Measurements from ENCODE around the gene TMEM236. TPM values are rescaled to one million over a fixed set of nuclear protein-coding genes. Genes with fewer than 3 reads are reported as not detected.

The TMEM236 gene
- total and polyA plus RNA-seq, 2 of the 4 experiments (the other 2 are of a cell fraction) = not detected

GRCh38 chr10:17737027-17737965, 14.7 kb upstream of the TMEM236 start:
- DNase-seq (peak; percentile 55), ATAC-seq (ENCODE audit: low read depth) (peak; percentile 62)
- WGBS, 2 experiments (ENCODE audit: extremely low coverage in 2 of 2, insufficient read length in 1 of 2) = 81% methylated on average over 4 of the region's 12 CpGs; no CpG with 5 or more reads in 1 of the 2 experiments
- Histone ChIP-seq H2AK5ac (ENCODE audit: low read depth, low read length) (peak overlapping the region; percentile 21; the same call in 1 of the 2 replicates), H2BK20ac (ENCODE audit: low read depth, low read length) (no peak overlapping the region), H3K9ac (ENCODE audit: low read depth, low read length) (no peak overlapping the region), H3K36me3 (ENCODE audit: control insufficient read depth, insufficient read depth, low read length) (no peaks in the 10 kb centered on the region), H3K4ac (ENCODE audit: low read depth, low read length) (no peak overlapping the region), H3K27me3 (ENCODE audit: control insufficient read depth, insufficient read depth, low read length) (no peaks in the 10 kb centered on the region), H3K4me1 (ENCODE audit: control insufficient read depth, insufficient read depth, low read length) (no peaks in the 10 kb centered on the region), H4K8ac (ENCODE audit: low read depth in 2 of 2, low read length in 2 of 2) (no peak overlapping the region), H3K9me3 (ENCODE audit: control insufficient read depth, insufficient read depth, low read length) (no peaks in the 10 kb centered on the region), H3K4me2 (ENCODE audit: low read depth, low read length) (no peak overlapping the region), H3K9me1 (ENCODE audit: insufficient read depth, low read length) (no peaks in the 10 kb centered on the region), H2BK5ac (ENCODE audit: low read depth, low read length, poor library complexity, severe bottlenecking) (no peak overlapping the region), H2BK15ac (ENCODE audit: low read depth, low read length) (no peak overlapping the region), H4K20me1 (ENCODE audit: insufficient read depth, low read length) (no peaks in the 10 kb centered on the region), H2BK120ac (ENCODE audit: low read depth, low read length) (no peak overlapping the region), H4K91ac (ENCODE audit: insufficient read depth, low read depth, low read length) (no peak overlapping the region), H2AFZ (replicated peaks; ENCODE audit: low read length, poor library complexity) (peak overlapping the region; percentile 52), H3K56ac (ENCODE audit: extremely low read depth, insufficient read depth, low read length) (no peak overlapping the region), H3K23ac (ENCODE audit: low read depth, low read length) (no peak overlapping the region), H2AK9ac (replicated peaks; ENCODE audit: low read depth, low read length, poor library complexity) (peak overlapping the region; percentile 11), H3K27ac (ENCODE audit: insufficient read depth, low read length) (no peak overlapping the region), H3K18ac (ENCODE audit: low read depth, low read length) (no peak overlapping the region), H3K4me3 (ENCODE audit: insufficient read depth, low read depth, low read length) (no peak overlapping the region), H4K5ac (ENCODE audit: low read depth, low read length) (no peak overlapping the region), H3K79me1 (ENCODE audit: low read depth in 1 of 2, low read length in 2 of 2) (no peaks in the 10 kb centered on the region), H3K14ac (replicated peaks; ENCODE audit: low read depth, low read length) (no peak overlapping the region)
- intact Hi-C loops (cut with micrococcal nuclease) = loop anchor here (2.0 to 5.0 kb wide), 2 partner anchors 480 to 500 kb away; no protein-coding TSS in a partner anchor
- TF ChIP-seq USF2 (IDR thresholded peaks at IDR 0.05; ENCODE audit: low read depth, low read length) = no peak
- TF ChIP-seq MXI1 (IDR thresholded peaks at IDR 0.05; ENCODE audit: borderline replicate concordance, low read depth, low read length) = no peak
- TF ChIP-seq POLR2A (IDR thresholded peaks at IDR 0.05; ENCODE audit: low read depth, low read length) = no peak
- no peak for TF ChIP-seq FOS (IDR thresholded peaks at IDR 0.05; ENCODE audit: low read depth, low read length)
- TF ChIP-seq RFX5 (IDR thresholded peaks at IDR 0.05; ENCODE audit: low read depth, low read length) = no peak
- TF ChIP-seq MAZ (IDR thresholded peaks at IDR 0.05; ENCODE audit: borderline replicate concordance, low read depth, low read length) = no peak
- peak; percentile 42 for TF ChIP-seq RAD21 (IDR thresholded peaks at IDR 0.05; ENCODE audit: low read length)
- peak; percentile 63 for TF ChIP-seq CTCF (conservative IDR thresholded peaks at IDR 0.05; ENCODE audit: low read depth, low read length)
- TF ChIP-seq SMC3 (IDR thresholded peaks at IDR 0.05; ENCODE audit: low read depth, low read length) = peak; percentile 39
- CTCF ChIA-PET = interaction anchor here (0.6 to 1.2 kb wide), 4 partner anchors 9 to 489 kb away, joined by 3 to 4 read pairs (median 4); no protein-coding TSS in a partner anchor
- dilution Hi-C loops (cut with HindIII; ENCODE audit: low sequenced_read_pairs, unreplicated experiment) = no loop called here
- no TSS peak for BruUV-seq (replicated peaks)
- in situ Hi-C loops (cut with MboI; ENCODE audit: low sequenced_read_pairs) = no loop called here
- POLR2A ChIA-PET (ENCODE audit: unreplicated experiment) = interaction anchor here (0.6 kb wide), 1 partner anchor 558 kb away, joined by 3 read pairs; no protein-coding TSS in a partner anchor
